GM21447 (cell line): ENCODE measurements around the gene IER5.
"Not testable (repeated sequence)": the region's sequence is repeated elsewhere in the genome, so short reads cannot be mapped to it uniquely, and the experiment has no call there.

Experiments used
- ATAC-seq: cut with Tn5 transposase; IDR thresholded peaks from one replicate; pipeline ENCODE4 v1.9.1; 2021; ENCODE audit not compliant: unreplicated experiment

Gene IER5

GRCh38 chr1:181088079-181089016 lies at the start of gene IER5:
IER5 (plus strand) TSS chr1:181088700; CDS start chr1:181088903, 203 bp downstream.
- peak; percentile 60 for ATAC-seq

DNA sequence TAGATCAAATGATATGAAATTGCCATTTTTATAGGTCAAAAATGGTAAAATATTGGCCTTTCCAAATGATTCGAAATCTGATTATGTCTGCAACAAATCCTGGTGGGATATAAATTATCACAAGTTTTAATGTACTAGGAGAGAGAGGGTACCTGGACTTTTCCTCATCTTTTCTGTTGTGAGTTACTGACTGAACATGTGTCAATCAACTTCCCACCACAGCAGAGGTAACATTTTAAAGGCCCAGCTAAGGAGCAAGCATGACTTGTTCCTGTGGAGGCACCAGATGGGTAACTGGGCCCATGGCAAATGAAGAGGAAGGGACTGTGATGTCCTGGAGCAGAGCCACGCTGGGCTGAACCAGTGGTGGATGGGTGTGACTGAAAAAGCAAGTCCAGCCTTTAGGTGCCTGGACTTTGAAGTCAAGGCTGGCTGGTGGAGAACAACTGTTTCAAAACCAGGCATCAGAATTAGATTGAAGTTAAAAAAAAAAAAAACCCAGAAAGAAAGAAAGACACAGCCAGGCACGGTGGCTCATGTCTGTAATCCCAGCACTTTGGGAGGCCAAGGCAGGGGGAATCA lies 48.1 kb upstream of the IER5 start:
- ATAC-seq: no peak

GRCh38 chr1:181043025-181043888 lies 45.2 kb upstream of the IER5 start:
- ATAC-seq: no peak

DNA sequence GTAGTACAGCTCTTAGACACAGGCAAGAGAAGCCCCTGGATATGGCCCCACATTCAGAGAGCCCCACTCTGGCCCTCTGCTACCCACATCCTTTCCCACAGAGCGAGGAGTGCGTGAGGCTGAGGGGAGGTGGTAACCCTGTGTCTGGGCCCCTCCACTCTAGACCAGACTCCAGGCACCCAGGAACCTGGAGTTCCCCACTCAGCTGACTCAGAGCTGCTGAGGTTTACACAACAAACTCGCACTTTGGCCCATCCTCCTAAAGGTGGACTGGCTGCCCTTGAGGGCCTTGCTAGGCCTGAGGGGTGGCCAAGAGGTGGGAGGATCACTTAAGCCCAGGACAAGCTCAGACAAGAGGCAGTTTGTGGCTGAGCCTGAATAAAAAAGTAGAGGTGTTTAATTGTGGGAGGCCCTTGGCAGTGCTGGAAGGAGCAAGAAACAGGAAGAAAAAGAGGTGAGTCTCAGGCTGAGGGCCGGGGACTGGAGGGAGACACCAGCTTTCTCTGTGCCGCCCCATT lies 44.0 kb upstream of the IER5 start:
- peak; percentile 77 for ATAC-seq

DNA sequence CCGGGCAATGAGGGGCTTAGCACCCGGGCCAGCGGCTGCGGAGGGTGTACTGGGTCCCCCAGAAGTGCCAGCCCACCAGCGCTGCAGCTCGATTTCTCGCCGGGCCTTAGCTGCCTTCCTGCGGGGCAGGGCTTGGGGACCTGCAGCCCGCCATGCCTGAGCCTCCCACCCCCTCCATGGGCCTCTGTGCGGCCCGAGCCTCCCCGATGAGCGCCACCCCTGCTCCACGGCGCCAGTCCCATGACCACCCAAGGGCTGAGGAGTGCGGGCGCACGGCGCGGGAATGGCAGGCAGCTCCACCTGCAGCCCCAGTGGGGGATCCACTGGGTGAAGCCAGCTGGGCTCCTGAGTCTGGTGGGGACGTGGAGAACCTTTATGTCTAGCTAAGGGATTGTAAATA lies 42.6 kb upstream of the IER5 start:
- not testable (repeated sequence) for ATAC-seq

DNA sequence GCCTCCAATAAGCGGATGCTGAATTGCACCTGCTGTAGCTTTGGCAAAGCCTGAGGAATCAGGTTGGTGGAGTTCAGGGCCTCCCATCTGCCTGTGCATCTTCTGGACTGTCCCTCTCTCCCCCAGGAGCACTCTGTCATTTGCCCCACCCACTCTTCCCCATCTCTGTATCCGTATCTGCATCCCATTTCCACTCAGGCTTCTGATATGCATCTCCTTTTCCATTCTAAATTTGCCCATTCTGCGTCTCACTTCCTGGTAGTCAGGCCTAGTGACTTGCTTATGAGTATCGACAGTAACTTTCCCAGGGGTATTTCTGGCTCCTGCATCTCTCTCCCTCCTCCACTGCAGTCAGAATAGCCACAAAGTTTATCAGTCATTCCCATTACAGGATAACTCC lies 39.1 kb upstream of the IER5 start:
- no peak for ATAC-seq

DNA sequence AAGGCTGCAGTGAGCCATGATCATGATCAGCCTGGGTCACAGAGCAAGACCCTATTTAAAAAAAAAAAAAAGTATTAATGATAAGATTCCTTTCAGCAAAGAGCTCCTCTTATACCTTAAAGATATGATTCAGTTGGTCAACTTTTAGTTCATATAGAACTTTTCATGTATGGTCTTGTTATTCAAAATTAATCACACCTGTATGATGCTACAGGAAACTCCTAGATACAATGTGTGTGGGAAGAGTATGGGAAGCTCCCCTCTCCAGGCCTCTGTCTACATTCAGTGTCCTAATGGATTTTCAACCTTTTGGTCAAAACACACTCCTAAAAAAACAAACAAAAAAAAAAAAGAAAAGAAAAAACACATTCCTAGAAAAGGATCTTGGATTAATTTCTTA lies 37.6 kb upstream of the IER5 start:
- ATAC-seq: no peak

- no peak for ATAC-seq
These were observed 31.9 kb upstream of the IER5 start for GRCh38 chr1:181056560-181056959.

DNA sequence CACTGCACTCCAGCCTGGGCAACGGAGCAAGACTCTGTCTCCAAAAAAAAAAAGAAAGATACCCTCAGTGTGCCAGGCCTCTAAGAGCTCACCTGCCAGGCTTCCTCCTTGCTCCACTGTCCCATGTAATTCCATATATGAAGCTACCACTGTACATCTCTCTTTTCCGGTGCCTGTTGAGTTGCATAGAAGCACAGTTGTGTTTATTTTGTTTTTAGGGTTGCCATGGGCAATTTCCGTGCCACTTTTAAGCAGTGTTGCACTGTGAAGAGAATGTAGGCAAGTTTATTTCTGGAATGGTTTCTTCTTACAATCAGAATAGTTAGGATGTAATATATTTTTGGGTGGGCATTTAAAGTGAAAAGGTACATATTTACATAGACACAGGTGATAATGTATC lies 31.4 kb upstream of the IER5 start:
- ATAC-seq: no peak

DNA sequence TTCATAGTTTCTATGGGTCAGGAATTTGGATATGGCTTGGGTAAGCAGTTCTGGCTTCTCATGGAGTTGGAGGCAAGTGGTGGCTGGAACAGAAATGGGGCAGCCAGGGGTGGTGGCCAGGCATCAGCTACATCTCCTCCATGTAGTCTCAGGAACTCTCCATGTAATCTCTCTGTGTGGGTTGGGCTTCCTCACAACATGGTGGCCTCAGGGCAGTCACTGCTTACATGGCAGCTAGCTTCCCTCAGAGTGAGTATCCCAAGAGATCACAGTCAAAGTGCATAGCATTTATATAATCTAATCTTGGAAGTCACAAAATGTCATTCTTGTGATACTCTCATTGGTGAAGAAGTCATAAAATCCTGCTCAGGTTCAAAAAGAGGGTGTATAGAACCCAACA lies 29.1 kb upstream of the IER5 start:
- no peak for ATAC-seq

GRCh38 chr1:181060066-181060465 lies 28.4 kb upstream of the IER5 start:
- ATAC-seq: no peak

DNA sequence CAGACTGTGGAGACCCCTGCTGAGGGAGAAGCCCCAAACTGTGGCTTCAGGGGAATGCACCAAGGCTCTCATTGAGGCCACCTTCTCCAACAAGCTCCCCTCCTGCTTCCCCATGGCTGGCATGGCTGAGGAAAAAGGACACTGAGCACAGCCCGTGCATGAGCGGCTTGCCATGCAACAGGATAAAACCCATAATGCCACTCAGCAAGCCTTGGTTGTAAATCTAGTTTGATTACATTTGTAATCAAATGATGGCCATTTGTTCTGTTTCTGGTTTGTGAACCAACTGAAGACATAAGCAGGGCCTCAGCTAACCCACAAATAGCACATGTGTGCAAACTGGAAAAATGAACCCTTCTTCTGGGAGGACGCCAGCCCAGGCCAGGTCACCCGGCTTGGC lies 27.6 kb upstream of the IER5 start:
- ATAC-seq: not testable (repeated sequence)

DNA sequence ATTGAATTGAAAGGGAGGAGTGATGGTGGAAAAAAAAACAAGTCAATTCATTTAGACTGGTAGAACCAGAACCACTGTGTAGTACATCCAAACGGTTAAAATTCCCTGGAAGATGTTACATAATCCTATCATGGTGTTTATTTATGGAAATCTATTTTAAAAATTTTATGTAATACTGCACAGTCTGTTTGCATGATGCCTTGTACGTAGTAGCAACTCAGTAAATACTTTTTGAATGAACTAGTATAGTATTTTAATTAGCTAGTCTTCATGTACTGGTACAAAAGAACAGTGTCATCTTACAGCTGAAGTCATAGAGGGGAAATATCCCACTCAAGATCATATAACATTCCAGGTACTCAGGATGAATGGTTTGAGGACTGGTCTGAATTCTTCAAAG lies 27.0 kb upstream of the IER5 start:
- ATAC-seq: no peak

DNA sequence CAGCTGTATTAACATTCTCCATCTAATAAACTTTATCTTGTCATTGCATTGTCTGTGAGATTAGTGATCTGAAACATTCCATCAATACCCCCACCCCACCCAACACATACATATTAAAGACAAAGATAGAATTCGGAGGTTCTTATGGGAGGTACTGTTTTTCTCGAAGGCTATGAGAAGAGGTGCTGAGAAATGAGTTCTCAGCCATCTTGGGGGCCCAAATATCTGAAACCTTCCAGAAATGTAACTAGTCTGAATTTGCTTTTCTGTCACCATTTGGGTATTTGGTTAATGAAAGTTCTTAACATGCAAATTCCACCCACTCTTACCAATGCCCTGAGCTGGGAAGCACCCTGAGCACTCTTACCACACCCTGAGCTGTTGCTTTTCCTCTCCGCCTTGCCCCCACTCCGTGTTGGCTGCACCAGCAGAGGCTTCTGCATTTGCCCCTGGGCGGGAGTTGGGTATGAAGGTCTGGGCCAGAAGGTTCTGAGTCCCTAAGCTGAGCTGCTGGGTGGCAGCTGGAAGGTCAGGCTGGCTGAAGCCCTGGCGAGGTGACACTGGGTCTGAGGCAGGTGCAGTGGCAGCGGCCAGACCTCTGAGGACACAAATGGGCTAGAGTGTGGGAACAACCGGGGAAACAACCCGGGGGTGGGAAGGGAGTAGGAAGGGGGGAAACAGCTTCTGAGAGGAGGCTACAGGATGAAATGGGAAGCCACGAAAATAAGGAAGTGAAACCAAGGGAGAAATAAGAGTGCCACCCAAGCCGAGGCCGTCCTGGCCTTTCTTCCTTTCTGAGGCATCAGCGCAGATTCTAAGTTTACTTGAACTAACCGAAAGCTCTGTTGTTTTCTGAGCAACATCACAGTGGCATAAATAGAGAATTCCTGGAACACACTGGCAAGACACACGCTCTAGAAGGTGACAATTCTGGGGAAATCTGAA lies 26.3 kb upstream of the IER5 start:
- peak; percentile 83 for ATAC-seq

GRCh38 chr1:181062836-181063428 lies 25.6 kb upstream of the IER5 start:
- peak; percentile 71 for ATAC-seq

GRCh38 chr1:181064011-181064623 lies 24.4 kb upstream of the IER5 start:
- ATAC-seq: no peak

- ATAC-seq: no peak
These were observed 23.8 kb upstream of the IER5 start for GRCh38 chr1:181064702-181065101.

DNA sequence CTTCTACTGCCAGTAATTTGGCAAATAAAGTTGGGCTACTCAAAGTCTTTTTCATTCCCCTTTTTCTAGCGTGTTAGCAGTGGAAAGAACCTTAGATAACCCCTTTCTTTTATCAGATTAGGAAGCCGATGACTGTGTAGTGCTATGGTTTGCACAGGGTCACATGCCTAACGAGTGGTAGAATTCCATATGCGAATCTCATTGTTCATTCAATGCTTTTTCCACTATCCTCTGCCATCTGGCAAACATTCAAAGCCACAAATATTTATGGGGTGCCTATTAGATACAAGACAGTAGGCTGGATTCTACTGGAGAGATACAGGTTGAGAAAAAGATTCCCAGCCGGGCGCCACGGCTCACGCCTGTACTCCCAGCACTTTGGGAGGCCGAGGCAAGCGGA lies 14.9 kb upstream of the IER5 start:
- ATAC-seq: no peak

DNA sequence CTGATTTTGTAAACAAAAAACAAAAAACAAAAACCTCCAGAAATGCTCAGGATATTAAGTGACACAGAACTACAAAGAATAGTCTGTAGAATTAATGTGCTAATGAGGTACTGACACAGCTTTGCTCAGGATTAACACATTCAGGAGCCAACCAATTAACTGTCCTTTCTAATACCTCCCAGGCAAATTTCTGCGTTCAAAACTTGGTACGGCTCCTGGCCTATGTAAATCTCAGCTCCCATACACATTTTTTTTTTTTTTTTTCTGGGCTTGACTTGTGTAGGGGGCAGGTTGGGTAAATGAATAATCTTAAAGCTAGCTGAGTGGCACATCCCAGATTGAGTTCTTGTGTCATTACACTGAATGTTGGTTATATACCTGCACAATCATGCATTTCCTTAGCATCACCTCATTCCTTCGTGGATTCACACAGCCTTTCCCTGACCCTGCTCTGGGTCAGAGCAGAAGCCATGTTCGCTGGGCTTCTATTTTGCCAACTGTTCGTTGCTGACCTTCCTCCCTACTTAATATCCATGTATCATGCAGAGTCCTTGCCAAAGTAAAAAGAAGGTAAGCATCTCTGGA lies 12.6 kb upstream of the IER5 start:
- ATAC-seq: no peak
